Omental fat pad (tissue), 4 donors: ENCODE results near the gene LCN2. TPM values are rescaled to one million over a fixed set of nuclear protein-coding genes. Genes with fewer than 3 reads are reported as not detected.
A peak's percentile ranks its signal among the peaks of the same experiment; 100 is the strongest.

Experiments
- ATAC-seq: fragments of 150-250 bp; one replicate; pipeline ENCODE4 v1.9.1; 2016; ENCODE audit warnings: mild to moderate bottlenecking, moderate library complexity; ENCODE audit not compliant: low FRiP score
- DNase-seq: peaks from one replicate; pipeline ENCODE4 v3.0.0-alpha.2; 2019; ENCODE audit warnings: low spot score
- total RNA-seq, 4 donors: library from RNA; depleted of rRNA; stranded (reverse); fragments of >200 nt; gene quantifications; one replicate each; pipeline ENCODE4 v1.1.0, GENCODE V29; 2016
- TF ChIP-seq, protein P1 (sequence below), 3 donors: fragments of 450-650 bp; IDR thresholded peaks; one replicate each; pipeline ENCODE4 v1.5.1; 2016 to 2017; ENCODE audit warnings: antibody characterized with exemption in 3 of 3, mild to moderate bottlenecking in 3 of 3, moderate library complexity in 2 of 3

LCN2 gene
- 1 to 10 TPM in 2 of 4 donors, not detected in 2; 1.7 TPM for total RNA-seq

- TF ChIP-seq, protein P1, sequence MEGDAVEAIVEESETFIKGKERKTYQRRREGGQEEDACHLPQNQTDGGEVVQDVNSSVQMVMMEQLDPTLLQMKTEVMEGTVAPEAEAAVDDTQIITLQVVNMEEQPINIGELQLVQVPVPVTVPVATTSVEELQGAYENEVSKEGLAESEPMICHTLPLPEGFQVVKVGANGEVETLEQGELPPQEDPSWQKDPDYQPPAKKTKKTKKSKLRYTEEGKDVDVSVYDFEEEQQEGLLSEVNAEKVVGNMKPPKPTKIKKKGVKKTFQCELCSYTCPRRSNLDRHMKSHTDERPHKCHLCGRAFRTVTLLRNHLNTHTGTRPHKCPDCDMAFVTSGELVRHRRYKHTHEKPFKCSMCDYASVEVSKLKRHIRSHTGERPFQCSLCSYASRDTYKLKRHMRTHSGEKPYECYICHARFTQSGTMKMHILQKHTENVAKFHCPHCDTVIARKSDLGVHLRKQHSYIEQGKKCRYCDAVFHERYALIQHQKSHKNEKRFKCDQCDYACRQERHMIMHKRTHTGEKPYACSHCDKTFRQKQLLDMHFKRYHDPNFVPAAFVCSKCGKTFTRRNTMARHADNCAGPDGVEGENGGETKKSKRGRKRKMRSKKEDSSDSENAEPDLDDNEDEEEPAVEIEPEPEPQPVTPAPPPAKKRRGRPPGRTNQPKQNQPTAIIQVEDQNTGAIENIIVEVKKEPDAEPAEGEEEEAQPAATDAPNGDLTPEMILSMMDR (IDR thresholded peaks at IDR 0.05), result no peak
- no peak for DNase-seq
Measured at GRCh38 chr9:128149001-128149701, at the start of gene LCN2. TSS of gene LCN2 (plus strand) at chr9:128149453. CDS start at chr9:128149526, 73 bp downstream.

GRCh38 chr9:128099932-128100491 lies 49.2 kb upstream of the LCN2 start:
- DNase-seq, result no peak
- TF ChIP-seq, protein P1 (IDR thresholded peaks at IDR 0.05), result no peak
- peak; percentile 12 for ATAC-seq

More at GRCh38 chr9:128149001-128149701, at the start of gene LCN2:
- ATAC-seq, result peak; percentile 61

DNA sequence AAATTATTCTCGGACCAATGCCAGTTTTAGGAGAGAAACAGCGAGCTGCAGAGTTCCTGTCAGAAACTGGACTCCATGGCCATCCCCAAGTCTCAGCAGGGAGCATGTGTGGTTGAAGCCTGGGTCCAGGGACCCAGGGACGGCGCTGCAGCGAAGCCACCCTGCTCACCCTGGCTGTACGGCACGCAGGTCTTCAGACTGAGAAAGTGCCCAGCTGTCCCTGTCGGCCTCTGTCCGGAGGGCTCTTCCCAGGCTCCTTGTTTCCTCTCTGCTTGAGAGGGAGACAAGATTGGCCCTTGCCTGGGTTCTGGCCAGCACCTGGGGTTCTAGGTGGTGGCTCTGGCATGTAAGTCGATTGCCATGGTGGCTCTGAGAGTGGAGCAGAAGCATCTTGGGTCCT lies 48.7 kb upstream of the LCN2 start:
- no peak for ATAC-seq
- DNase-seq, result no peak
- TF ChIP-seq, protein P1 (IDR thresholded peaks at IDR 0.05), result no peak

DNA sequence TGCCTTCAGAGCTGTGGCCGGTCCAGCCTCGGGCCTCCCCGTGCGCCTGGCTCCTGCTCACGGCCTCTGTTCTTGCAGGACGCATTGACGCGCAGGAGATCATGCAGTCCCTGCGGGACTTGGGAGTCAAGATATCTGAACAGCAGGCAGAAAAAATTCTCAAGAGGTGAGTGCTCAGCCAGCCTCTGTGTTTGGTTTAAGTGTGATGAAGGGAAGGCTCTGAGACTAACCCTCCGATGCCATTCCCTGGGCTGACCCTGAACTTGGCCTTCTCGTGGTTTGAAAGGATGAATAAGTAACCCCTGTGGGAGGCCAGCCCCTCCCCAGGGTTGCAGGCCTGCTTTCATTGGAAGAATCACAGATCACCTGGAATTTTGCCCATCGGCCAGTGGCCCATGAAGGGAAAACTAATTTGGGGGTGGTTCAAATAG lies 48.0 kb upstream of the LCN2 start:
- ATAC-seq, result no peak
- TF ChIP-seq, protein P1 (IDR thresholded peaks at IDR 0.05), result no peak
- no peak for DNase-seq

DNA sequence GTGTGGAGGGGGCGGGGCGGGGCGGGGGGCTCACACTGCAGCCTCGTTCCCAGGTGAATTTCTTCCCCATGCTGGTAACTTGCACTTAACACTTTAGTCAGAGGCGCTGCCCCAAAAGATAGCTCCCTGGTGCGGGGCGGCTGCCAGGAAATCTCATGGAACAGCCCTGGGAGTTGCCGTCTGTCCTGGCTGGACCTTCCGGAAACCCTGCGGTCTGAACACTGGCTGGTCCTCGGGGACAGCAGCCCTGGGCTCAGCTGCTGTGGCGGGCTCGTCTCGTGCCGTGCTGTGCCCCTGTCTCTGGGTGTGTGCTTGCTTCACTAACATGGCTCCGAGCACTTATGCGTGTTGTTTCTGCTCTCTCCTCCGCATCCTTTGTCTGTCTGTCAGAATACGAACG lies 47.6 kb upstream of the LCN2 start:
- DNase-seq (no peak), ATAC-seq (no peak)
- TF ChIP-seq, protein P1 (IDR thresholded peaks at IDR 0.05), result no peak

GRCh38 chr9:128102196-128102595 lies 47.1 kb upstream of the LCN2 start:
- TF ChIP-seq, protein P1 (IDR thresholded peaks at IDR 0.05), result no peak
- no peak for DNase-seq
- ATAC-seq, result no peak
